SH-SY5Y (cell line): ENCODE measurements around the gene ADPRHL1.

Experiments used
- GATA2 ChIP-seq: IDR thresholded peaks from 2 replicates; pipeline ENCODE4 v1.6.1; 2011; ENCODE audit warnings: mild to moderate bottlenecking, low read depth, low read length
- GATA3 ChIP-seq: IDR thresholded peaks from 2 replicates; pipeline ENCODE4 v1.6.1; 2011; ENCODE audit warnings: low read depth, mild to moderate bottlenecking, low read length, moderate library complexity

The ADPRHL1 gene

GRCh38 chr13:113432506-113433270, 20.6 kb downstream of the ADPRHL1 start:
- TF ChIP-seq GATA3 (no peak), GATA2 (no peak)

- TF ChIP-seq GATA2 (no peak), GATA3 (no peak)
Measured at GRCh38 chr13:113431171-113431570, 22.1 kb downstream of the ADPRHL1 start.

- TF ChIP-seq GATA3 (no peak), GATA2 (no peak)
Measured at GRCh38 chr13:113430378-113431110, 22.7 kb downstream of the ADPRHL1 start.

- TF ChIP-seq GATA3 = no peak
- no peak for TF ChIP-seq GATA2
Measured at GRCh38 chr13:113429608-113429985, 23.7 kb downstream of the ADPRHL1 start.

- no peak for TF ChIP-seq GATA3
- no peak for TF ChIP-seq GATA2
Measured at GRCh38 chr13:113428871-113429607, 24.2 kb downstream of the ADPRHL1 start.

- TF ChIP-seq GATA3 (no peak), GATA2 (no peak)
Measured at GRCh38 chr13:113428469-113428865, 24.8 kb downstream of the ADPRHL1 start.

- TF ChIP-seq GATA3 = no peak
- no peak for TF ChIP-seq GATA2
Measured at GRCh38 chr13:113427562-113428468, 25.5 kb downstream of the ADPRHL1 start.

- TF ChIP-seq GATA3 (no peak), GATA2 (no peak)
Measured at GRCh38 chr13:113426591-113426986, 26.7 kb downstream of the ADPRHL1 start.

- TF ChIP-seq GATA2 = no peak
- no peak for TF ChIP-seq GATA3
Measured at GRCh38 chr13:113425941-113426590, 27.2 kb downstream of the ADPRHL1 start.

GRCh38 chr13:113423520-113424163, 29.6 kb downstream of the ADPRHL1 start:
- TF ChIP-seq GATA2 = no peak
- no peak for TF ChIP-seq GATA3

- TF ChIP-seq GATA2 (no peak), GATA3 (no peak)
Measured at GRCh38 chr13:113422807-113423519, 30.3 kb downstream of the ADPRHL1 start.

- TF ChIP-seq GATA2 (peak; percentile 20; the same call in 1 of the 2 replicates), GATA3 (no peak)
Measured at GRCh38 chr13:113421673-113422270, 31.5 kb downstream of the ADPRHL1 start.
